Hindlimb muscle (tissue), 1 donor: Measurements from ENCODE around the gene RNASEL. TPM values are rescaled to one million over a fixed set of nuclear protein-coding genes. Genes with fewer than 3 reads are reported as not detected.
"Not testable (repeated sequence)": the region's sequence is repeated elsewhere in the genome, so short reads cannot be mapped to it uniquely, and the experiment has no call there.

Source experiments
- DNase-seq: peaks from one replicate; pipeline ENCODE4 v3.0.0-alpha.2; 2013
- polyA plus RNA-seq: library from polyadenylated mRNA; unstranded; fragments of 120-200 nt; gene quantifications from one replicate; pipeline ENCODE4 v1.2.1, GENCODE V29; 2013; ENCODE audit not compliant: insufficient read length

The RNASEL gene, protein sequence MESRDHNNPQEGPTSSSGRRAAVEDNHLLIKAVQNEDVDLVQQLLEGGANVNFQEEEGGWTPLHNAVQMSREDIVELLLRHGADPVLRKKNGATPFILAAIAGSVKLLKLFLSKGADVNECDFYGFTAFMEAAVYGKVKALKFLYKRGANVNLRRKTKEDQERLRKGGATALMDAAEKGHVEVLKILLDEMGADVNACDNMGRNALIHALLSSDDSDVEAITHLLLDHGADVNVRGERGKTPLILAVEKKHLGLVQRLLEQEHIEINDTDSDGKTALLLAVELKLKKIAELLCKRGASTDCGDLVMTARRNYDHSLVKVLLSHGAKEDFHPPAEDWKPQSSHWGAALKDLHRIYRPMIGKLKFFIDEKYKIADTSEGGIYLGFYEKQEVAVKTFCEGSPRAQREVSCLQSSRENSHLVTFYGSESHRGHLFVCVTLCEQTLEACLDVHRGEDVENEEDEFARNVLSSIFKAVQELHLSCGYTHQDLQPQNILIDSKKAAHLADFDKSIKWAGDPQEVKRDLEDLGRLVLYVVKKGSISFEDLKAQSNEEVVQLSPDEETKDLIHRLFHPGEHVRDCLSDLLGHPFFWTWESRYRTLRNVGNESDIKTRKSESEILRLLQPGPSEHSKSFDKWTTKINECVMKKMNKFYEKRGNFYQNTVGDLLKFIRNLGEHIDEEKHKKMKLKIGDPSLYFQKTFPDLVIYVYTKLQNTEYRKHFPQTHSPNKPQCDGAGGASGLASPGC
- polyA plus RNA-seq = 3.3 TPM

GRCh38 chr1:182588500-182589396 is at the start of gene RNASEL:
RNASEL (minus strand) TSS chr1:182589256; CDS start chr1:182586806, 2,450 bp downstream.
- peak; percentile 82 for DNase-seq

GRCh38 chr1:182637769-182638168 is 48.7 kb upstream of the RNASEL start:
- no peak for DNase-seq

DNA sequence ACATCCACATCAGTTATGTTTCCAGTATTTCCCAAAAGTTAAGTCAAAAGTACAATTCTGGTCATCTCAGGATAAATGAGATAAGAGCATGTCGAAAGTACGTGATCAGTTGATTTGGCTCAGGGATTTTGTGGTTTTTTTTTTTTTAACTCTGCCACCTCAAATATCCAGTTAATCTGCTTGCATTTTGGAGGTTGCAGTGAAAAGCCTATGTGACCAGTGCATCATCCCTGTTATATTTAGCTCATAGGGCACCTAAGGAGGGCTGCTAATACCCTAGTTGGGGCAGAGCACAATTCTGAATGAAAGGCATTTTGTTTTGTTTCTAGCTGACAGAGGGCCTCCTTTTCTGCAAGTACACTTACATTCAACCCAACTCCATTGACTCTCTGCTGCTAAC is 46.8 kb upstream of the RNASEL start:
- DNase-seq = no peak

DNA sequence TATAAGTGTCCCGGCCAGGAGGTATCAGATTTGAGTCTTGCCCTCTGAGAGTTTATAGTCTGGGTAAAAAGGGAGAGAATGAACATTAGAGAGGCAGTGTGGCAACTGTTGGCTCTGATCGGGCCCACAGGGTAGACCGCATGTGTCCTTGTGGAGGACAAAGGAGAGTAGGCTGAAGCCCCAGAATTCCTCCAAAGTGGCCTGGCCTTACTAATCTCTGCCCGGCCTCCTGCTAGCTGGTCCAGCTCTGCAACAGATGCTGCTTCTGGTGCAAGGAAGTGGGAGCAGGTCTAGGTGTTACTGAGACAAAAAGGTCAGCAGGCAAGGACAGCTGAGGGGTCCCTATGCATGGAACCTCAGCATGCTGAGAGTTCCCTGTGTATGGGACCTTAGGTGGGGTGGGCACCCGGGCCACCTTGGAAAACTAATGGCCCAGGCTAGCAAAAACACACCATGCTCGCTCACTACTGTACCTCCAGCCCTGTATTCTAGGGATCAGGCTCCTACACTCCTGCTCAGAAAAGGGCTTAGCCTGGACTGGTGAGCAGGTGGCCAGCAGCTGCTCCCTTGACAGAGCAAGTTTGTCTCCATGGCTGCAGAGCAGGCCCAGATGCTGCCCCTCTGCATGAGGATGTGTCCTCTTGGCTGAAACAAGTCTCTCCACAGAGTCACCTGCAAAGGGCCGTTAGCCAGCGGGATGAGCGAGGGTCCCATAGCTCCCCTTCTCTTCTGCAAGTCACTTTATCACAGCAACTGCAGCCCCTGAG is 45.4 kb upstream of the RNASEL start:
- no peak for DNase-seq

- DNase-seq = no peak
These were observed 44.7 kb upstream of the RNASEL start for GRCh38 chr1:182633657-182634281.

GRCh38 chr1:182633031-182633430 is 44.0 kb upstream of the RNASEL start:
- DNase-seq = no peak

GRCh38 chr1:182632441-182632857 is 43.4 kb upstream of the RNASEL start:
- DNase-seq = not testable (repeated sequence)

DNA sequence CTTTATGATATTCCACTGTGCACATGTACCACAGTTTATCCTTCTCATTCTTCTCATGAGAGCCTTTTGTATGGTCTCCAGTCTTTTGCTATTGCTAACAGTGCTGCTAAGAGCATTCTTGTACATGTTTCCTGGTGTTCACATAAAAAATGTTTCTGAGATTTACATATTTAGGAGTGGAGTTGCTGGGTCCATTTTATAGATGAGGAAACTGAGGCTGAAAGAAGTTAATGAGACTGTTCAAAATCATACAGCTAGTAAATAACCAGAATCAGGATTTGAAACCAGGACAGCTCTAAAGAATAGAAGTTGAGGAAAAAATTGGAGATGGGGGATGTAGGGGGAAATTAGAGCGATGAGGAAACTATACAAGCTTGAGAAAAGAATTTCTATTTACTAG is 42.9 kb upstream of the RNASEL start:
- no peak for DNase-seq

- no peak for DNase-seq
These were observed 42.1 kb upstream of the RNASEL start for GRCh38 chr1:182631053-182631677.

DNA sequence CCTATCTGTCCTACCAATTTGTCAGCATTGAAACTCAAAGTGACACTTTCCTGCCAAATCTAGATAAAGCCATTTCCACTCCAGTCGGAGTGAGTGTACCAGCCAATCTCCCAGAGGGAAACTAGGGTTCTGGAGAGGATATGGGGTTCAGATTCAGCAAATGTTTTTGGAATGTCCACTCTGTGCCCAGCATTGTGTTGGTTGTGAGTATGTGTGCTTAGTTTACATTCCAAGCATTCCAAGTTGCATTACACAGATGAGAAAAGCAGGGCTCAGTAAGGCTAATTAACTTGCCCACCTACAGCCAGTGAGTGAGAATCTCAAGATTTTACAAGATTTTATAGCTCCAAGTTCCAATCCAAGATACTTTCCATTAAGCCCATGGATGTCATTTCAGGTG is 41.5 kb upstream of the RNASEL start:
- DNase-seq = no peak

GRCh38 chr1:182629499-182630096 is 40.5 kb upstream of the RNASEL start:
- no peak for DNase-seq

DNA sequence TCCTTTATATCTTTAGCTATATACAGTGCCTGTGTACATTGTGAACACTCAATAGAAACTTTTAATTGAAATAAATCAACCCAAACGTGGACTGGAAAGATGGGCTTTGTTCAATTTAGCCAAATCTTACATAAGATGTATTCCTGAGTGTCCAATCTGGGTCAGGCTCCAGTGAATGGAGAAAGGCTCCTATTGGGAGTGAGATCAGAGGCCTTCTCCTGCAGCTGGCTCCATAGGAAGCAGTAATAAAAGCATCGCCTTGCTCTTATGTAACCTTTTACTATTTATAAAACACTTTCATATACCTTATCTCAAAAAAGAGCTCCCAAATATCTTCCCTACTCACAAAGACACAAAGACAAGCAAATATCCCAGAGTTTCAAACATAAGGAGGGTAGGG is 40.0 kb upstream of the RNASEL start:
- no peak for DNase-seq

DNA sequence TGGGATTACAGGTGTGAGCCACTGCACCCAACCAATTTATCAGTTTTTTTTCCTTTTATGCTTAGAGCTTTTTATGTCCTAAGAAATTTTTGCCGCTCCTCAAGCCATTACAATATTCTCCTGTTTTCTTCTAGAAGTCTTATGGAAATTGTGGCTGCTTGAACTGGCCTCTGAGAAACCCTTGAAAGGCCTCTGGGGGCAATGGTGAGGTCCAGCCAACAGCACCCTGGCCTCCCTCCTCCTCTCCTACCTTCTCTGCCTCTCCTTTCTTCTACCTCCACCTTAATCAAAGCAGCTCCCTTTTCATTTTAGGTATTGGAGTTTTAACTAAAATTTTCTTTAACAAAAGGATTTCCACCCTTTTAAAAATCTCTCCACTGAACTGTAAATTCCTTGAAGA is 39.6 kb upstream of the RNASEL start:
- no peak for DNase-seq

- no peak for DNase-seq
These were observed 38.6 kb upstream of the RNASEL start for GRCh38 chr1:182627622-182628021.

GRCh38 chr1:182626527-182626926 is 37.5 kb upstream of the RNASEL start:
- DNase-seq = no peak

- DNase-seq = no peak
These were observed 36.9 kb upstream of the RNASEL start for GRCh38 chr1:182625719-182626504.

GRCh38 chr1:182625024-182625423 is 36.0 kb upstream of the RNASEL start:
- no peak for DNase-seq

- no peak for DNase-seq
These were observed 35.5 kb upstream of the RNASEL start for GRCh38 chr1:182624577-182624976.

DNA sequence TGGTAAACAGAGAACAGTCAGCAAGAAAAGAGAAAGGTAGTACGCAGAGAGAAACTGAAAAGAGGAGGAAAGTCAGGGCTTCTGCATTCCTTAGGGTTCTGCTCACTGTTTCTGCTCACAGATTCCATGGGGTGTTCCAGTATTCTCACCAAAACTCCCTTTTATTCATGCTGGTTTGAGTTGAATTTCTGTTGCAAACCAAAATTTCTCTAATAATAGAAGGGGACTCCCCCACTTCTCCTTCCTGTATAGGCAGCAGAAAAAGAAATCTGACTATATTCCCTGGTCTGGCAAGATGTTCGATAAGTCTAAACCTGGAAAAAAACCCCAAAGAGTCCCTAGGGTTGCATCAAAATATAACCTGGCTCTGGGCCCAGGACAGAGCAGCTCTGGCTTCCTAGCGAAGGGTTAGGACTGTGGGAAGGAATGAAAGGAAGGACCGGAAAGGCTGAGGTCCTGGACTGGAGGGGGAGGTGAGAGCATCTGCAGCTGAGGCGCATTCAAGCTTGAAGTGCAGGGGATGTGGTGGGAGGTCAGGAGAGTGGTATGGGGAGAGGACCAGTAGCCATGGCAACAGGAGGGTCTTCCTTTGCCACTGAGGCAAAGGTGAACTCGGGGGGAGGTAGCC is 34.0 kb upstream of the RNASEL start:
- peak; percentile 85 for DNase-seq
